ENCODE measurements around the gene JMJD4.

The JMJD4 gene

GRCh38 chr1:227778401-227778947 lies 43.4 kb upstream of the JMJD4 start:
- Histone ChIP-seq H3K79me2 (ENCODE audit: low read length) (no peaks in the 10 kb centered on the region), H4K20me1 (ENCODE audit: insufficient read depth, low read length) (no peaks in the 10 kb centered on the region), H3K27me3 (replicated peaks; ENCODE audit: insufficient read depth, low read length) (no peaks in the 10 kb centered on the region), H3K27ac (ENCODE audit: low read length) (no peak overlapping the region), H3K4me3 (ENCODE audit: low read length) (no peak overlapping the region), H2AFZ (ENCODE audit: low read length) (no peak overlapping the region), H3K36me3 (replicated peaks; ENCODE audit: insufficient read depth, low read length) (no peaks in the 10 kb centered on the region), H3K9me3 (replicated peaks; ENCODE audit: insufficient read depth, low read length) (no peaks in the 10 kb centered on the region), H3K9ac (ENCODE audit: low read length) (no peak overlapping the region), H3K4me2 (ENCODE audit: low read depth, low read length) (no peak overlapping the region), H3K9me2 (replicated peaks; ENCODE audit: insufficient read depth, low read length) (no peaks in the 10 kb centered on the region), H3F3A (ENCODE audit: insufficient read depth, low read length) (0 out of 2 replicates have a peak, but pooled peaks cover 2% of the 10 kb centered on the region), H3K4me1 (ENCODE audit: low read length) (no peaks in the 10 kb centered on the region)
- DNase-seq = no peak
- TF ChIP-seq EZH2 (optimal IDR thresholded peaks at IDR 0.05; ENCODE audit: low read depth, low read length) (no peak), CTCF (IDR thresholded peaks at IDR 0.05; ENCODE audit: low read length) (no peak), EZH2phosphoT487 (IDR thresholded peaks at IDR 0.05; ENCODE audit: low read length) (no peak)

GRCh38 chr1:227777646-227778045 lies 42.5 kb upstream of the JMJD4 start:
- Histone ChIP-seq H3K9ac (ENCODE audit: low read length) (no peak overlapping the region), H3F3A (ENCODE audit: insufficient read depth, low read length) (no peaks in the 10 kb centered on the region), H4K20me1 (ENCODE audit: insufficient read depth, low read length) (no peaks in the 10 kb centered on the region), H3K27me3 (replicated peaks; ENCODE audit: insufficient read depth, low read length) (no peaks in the 10 kb centered on the region), H3K4me2 (ENCODE audit: low read depth, low read length) (no peak overlapping the region), H3K36me3 (replicated peaks; ENCODE audit: insufficient read depth, low read length) (no peaks in the 10 kb centered on the region), H3K9me3 (replicated peaks; ENCODE audit: insufficient read depth, low read length) (no peaks in the 10 kb centered on the region), H2AFZ (ENCODE audit: low read length) (no peak overlapping the region), H3K4me3 (ENCODE audit: low read length) (no peak overlapping the region), H3K79me2 (ENCODE audit: low read length) (no peaks in the 10 kb centered on the region), H3K4me1 (ENCODE audit: low read length) (no peaks in the 10 kb centered on the region), H3K9me2 (replicated peaks; ENCODE audit: insufficient read depth, low read length) (no peaks in the 10 kb centered on the region), H3K27ac (ENCODE audit: low read length) (no peak overlapping the region)
- no peak for DNase-seq
- TF ChIP-seq EZH2phosphoT487 (IDR thresholded peaks at IDR 0.05; ENCODE audit: low read length) (no peak), EZH2 (optimal IDR thresholded peaks at IDR 0.05; ENCODE audit: low read depth, low read length) (no peak), CTCF (IDR thresholded peaks at IDR 0.05; ENCODE audit: low read length) (no peak)

GRCh38 chr1:227777156-227777555 lies 42.1 kb upstream of the JMJD4 start:
- no peak overlapping the region for H3K4me3 ChIP-seq (ENCODE audit: low read length)
- H3K27me3 ChIP-seq (replicated peaks; ENCODE audit: insufficient read depth, low read length) = no peaks in the 10 kb centered on the region
- no peaks in the 10 kb centered on the region for H3K4me1 ChIP-seq (ENCODE audit: low read length)
- no peaks in the 10 kb centered on the region for H4K20me1 ChIP-seq (ENCODE audit: insufficient read depth, low read length)
- TF ChIP-seq CTCF (IDR thresholded peaks at IDR 0.05; ENCODE audit: low read length) = no peak
- no peak for TF ChIP-seq EZH2phosphoT487 (IDR thresholded peaks at IDR 0.05; ENCODE audit: low read length)
- TF ChIP-seq EZH2 (optimal IDR thresholded peaks at IDR 0.05; ENCODE audit: low read depth, low read length) = no peak
- H3K36me3 ChIP-seq (replicated peaks; ENCODE audit: insufficient read depth, low read length) = no peaks in the 10 kb centered on the region
- no peak for DNase-seq
- no peak overlapping the region for H3K9ac ChIP-seq (ENCODE audit: low read length)
- no peak overlapping the region for H3K27ac ChIP-seq (ENCODE audit: low read length)
- no peaks in the 10 kb centered on the region for H3K9me2 ChIP-seq (replicated peaks; ENCODE audit: insufficient read depth, low read length)
- no peaks in the 10 kb centered on the region for H3K9me3 ChIP-seq (replicated peaks; ENCODE audit: insufficient read depth, low read length)
- no peaks in the 10 kb centered on the region for H3K79me2 ChIP-seq (ENCODE audit: low read length)
- no peaks in the 10 kb centered on the region for H3F3A ChIP-seq (ENCODE audit: insufficient read depth, low read length)
- H2AFZ ChIP-seq (ENCODE audit: low read length) = no peak overlapping the region
- no peak overlapping the region for H3K4me2 ChIP-seq (ENCODE audit: low read depth, low read length)

Data from MM.1S (cell line).